GM12872 (cell line): ENCODE data around the gene OR8A1.

ENCODE experiments used
- CTCF ChIP-seq: IDR thresholded peaks from 3 replicates; pipeline ENCODE4 v1.5.1; 2011; ENCODE audit warnings: low read depth, mild to moderate bottlenecking, low read length, moderate library complexity; ENCODE audit not compliant: insufficient read depth

Gene OR8A1

GRCh38 chr11:124569697-124570096 is at the start of gene OR8A1:
Gene OR8A1 (plus strand): TSS chr11:124569997. CDS start chr11:124570120, 123 bp downstream.
- TF ChIP-seq CTCF = no peak

GRCh38 chr11:124520550-124520854 is 49.3 kb upstream of the OR8A1 start:
- no peak for TF ChIP-seq CTCF

- no peak for TF ChIP-seq CTCF
Measured at GRCh38 chr11:124533626-124534025, 36.2 kb upstream of the OR8A1 start.

GRCh38 chr11:124534051-124534450 is 35.7 kb upstream of the OR8A1 start:
- TF ChIP-seq CTCF = no peak

- TF ChIP-seq CTCF = no peak
Measured at GRCh38 chr11:124535552-124536232, 34.1 kb upstream of the OR8A1 start.

GRCh38 chr11:124536520-124536919 is 33.3 kb upstream of the OR8A1 start:
- TF ChIP-seq CTCF = 0 out of 3 replicates have a peak, but pooled peaks have one; percentile 5

- TF ChIP-seq CTCF = no peak
Measured at GRCh38 chr11:124538019-124538418, 31.8 kb upstream of the OR8A1 start.
